IMR-90 (cell line): Measurements from ENCODE around the gene AMBRA1.

Source experiments
- BHLHE40 ChIP-seq: fragments of 150-350 bp; IDR thresholded peaks from 2 replicates; pipeline ENCODE4 v1.6.1; 2016; ENCODE audit warnings: mild to moderate bottlenecking, low read depth, low read length
- CEBPB ChIP-seq: IDR thresholded peaks from 2 replicates; pipeline ENCODE4 v1.6.1; 2012; ENCODE audit warnings: low read depth, low read length, improper control_type of control experiment
- CHD1 ChIP-seq: IDR thresholded peaks from 2 replicates; pipeline ENCODE4 v1.6.1; 2012; ENCODE audit warnings: low read depth, low read length, improper control_type of control experiment
- CTCF ChIP-seq: conservative IDR thresholded peaks from 2 replicates; pipeline ENCODE4 v1.5.1; 2012; ENCODE audit warnings: mild to moderate bottlenecking, low read depth, low read length, improper control_type of control experiment
- ELK1 ChIP-seq: fragments of 150-350 bp; IDR thresholded peaks from 2 replicates; pipeline ENCODE4 v1.6.1; 2016; ENCODE audit warnings: low read depth, mild to moderate bottlenecking, low read length, moderate library complexity, borderline replicate concordance
- MAZ ChIP-seq: IDR thresholded peaks from 2 replicates; pipeline ENCODE4 v1.6.1; 2012; ENCODE audit warnings: low read depth, mild to moderate bottlenecking, low read length, improper control_type of control experiment, moderate library complexity, borderline replicate concordance
- MXI1 ChIP-seq: IDR thresholded peaks from 2 replicates; pipeline ENCODE4 v1.6.1; 2012; ENCODE audit warnings: low read depth, mild to moderate bottlenecking, low read length, moderate library complexity, borderline replicate concordance
- NFE2L2 ChIP-seq: fragments of 150-350 bp; IDR thresholded peaks from 2 replicates; pipeline ENCODE4 v1.6.1; 2016; ENCODE audit warnings: low read depth, mild to moderate bottlenecking, low read length
- POLR2A ChIP-seq: IDR thresholded peaks from 2 replicates; pipeline ENCODE4 v1.6.1; 2012; ENCODE audit warnings: mild to moderate bottlenecking, low read depth, low read length
- RAD21 ChIP-seq: IDR thresholded peaks from 2 replicates; pipeline ENCODE4 v1.6.1; 2012; ENCODE audit warnings: low read length, improper control_type of control experiment
- RCOR1 ChIP-seq: IDR thresholded peaks from 2 replicates; pipeline ENCODE4 v1.6.1; 2012; ENCODE audit warnings: mild to moderate bottlenecking, low read length, improper control_type of control experiment; ENCODE audit not compliant: insufficient replicate concordance
- RFX5 ChIP-seq: IDR thresholded peaks from 2 replicates; pipeline ENCODE4 v1.8.0; 2012; ENCODE audit warnings: low read depth, mild to moderate bottlenecking, low read length, moderate library complexity
- SMC3 ChIP-seq: fragments of 150-350 bp; IDR thresholded peaks from 2 replicates; pipeline ENCODE4 v1.6.1; 2016; ENCODE audit warnings: low read depth, mild to moderate bottlenecking, antibody characterized with exemption, low read length, moderate library complexity
- USF2 ChIP-seq: fragments of 150-350 bp; IDR thresholded peaks from 2 replicates; pipeline ENCODE4 v1.6.1; 2017; ENCODE audit warnings: mild to moderate bottlenecking, antibody characterized with exemption, low read length, low read depth

- TF ChIP-seq CTCF (no peak), POLR2A (no peak), RAD21 (no peak), RCOR1 (no peak), RFX5 (no peak), BHLHE40 (no peak), MXI1 (no peak), USF2 (no peak), NFE2L2 (no peak), SMC3 (no peak), CHD1 (no peak), CEBPB (no peak), MAZ (no peak), ELK1 (no peak)
These were observed 5.7 kb upstream of the AMBRA1 start for GRCh38 chr11:46599340-46600193.
